Stomach (tissue), 4 donors: ENCODE data around the gene GALNT17.

Source experiments
- EP300 ChIP-seq: sonication (generic); formaldehyde crosslinking; IDR thresholded peaks from one replicate; pipeline ENCODE4 v1.6.1; 2017; ENCODE audit warnings: antibody characterized with exemption
- TF ChIP-seq, protein P1 (sequence below), 7 experiments: fragments of 450-650 bp in 4 of 7; fragments of 200-600 bp in 3 of 7; sonication (generic) in 3 of 7; IDR thresholded peaks; one replicate each; pipeline ENCODE4 v1.5.1; 2016 to 2019; ENCODE audit warnings: antibody characterized with exemption in 7 of 7, control low read depth in 2 of 7, mild to moderate bottlenecking in 1 of 7

DNA sequence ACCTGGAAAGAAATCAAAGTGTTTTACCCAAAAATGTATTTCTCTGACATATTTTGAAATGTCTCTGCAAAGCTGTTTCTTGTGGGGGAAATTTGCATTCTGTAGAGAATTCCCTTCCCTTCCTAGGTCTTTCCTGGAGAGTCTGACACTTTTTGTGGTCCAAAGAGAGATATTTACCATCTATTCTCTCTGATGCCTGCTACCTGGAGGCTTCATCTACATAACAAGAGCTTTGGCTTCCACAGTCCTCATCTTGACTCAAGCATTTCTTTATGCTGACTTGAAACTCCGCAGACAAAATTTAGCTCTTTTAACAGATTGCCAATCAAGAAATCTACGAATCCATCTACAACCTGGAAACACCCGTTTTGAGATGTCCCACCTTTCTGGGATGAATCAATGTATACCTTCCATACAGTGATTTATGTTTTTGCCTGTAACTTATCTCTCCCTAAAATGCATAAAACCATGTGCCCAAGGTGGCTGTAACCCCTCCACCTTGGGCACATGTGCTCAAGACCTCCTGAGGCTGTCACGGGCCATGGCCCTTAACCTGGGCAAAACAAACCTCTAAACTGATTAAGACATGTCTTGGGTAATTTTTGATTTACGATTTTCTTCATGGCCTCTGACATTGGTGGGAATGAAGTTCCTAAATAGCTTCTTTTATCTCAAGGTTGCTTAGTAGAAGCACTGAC is 334.7 kb downstream of the GALNT17 start:
- TF ChIP-seq, protein P1, sequence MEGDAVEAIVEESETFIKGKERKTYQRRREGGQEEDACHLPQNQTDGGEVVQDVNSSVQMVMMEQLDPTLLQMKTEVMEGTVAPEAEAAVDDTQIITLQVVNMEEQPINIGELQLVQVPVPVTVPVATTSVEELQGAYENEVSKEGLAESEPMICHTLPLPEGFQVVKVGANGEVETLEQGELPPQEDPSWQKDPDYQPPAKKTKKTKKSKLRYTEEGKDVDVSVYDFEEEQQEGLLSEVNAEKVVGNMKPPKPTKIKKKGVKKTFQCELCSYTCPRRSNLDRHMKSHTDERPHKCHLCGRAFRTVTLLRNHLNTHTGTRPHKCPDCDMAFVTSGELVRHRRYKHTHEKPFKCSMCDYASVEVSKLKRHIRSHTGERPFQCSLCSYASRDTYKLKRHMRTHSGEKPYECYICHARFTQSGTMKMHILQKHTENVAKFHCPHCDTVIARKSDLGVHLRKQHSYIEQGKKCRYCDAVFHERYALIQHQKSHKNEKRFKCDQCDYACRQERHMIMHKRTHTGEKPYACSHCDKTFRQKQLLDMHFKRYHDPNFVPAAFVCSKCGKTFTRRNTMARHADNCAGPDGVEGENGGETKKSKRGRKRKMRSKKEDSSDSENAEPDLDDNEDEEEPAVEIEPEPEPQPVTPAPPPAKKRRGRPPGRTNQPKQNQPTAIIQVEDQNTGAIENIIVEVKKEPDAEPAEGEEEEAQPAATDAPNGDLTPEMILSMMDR (IDR thresholded peaks at IDR 0.05) = no peak
- no peak for TF ChIP-seq EP300
